ENCODE measurements around the gene TEX29.

TEX29 gene

GRCh38 chr13:111287201-111287600 lies 33.2 kb upstream of the TEX29 start:
- no peak for DNase-seq
- in situ Hi-C loops (cut with HindIII; ENCODE audit: low pct_ligation_motif_present, low pct_unique_long_range_greater_than_20kb, low sequenced_read_pairs) = no loop called here

- in situ Hi-C loops (cut with HindIII; ENCODE audit: low pct_ligation_motif_present, low pct_unique_long_range_greater_than_20kb, low sequenced_read_pairs) = no loop called here
- no peak for DNase-seq
Measured at GRCh38 chr13:111288276-111288675, 32.2 kb upstream of the TEX29 start.

GRCh38 chr13:111289251-111289650 lies 31.2 kb upstream of the TEX29 start:
- in situ Hi-C loops (cut with HindIII; ENCODE audit: low pct_ligation_motif_present, low pct_unique_long_range_greater_than_20kb, low sequenced_read_pairs) = no loop called here
- no peak for DNase-seq

- no peak for DNase-seq
- in situ Hi-C loops (cut with HindIII; ENCODE audit: low pct_ligation_motif_present, low pct_unique_long_range_greater_than_20kb, low sequenced_read_pairs) = no loop called here
Measured at GRCh38 chr13:111291908-111292307, 28.5 kb upstream of the TEX29 start.

GRCh38 chr13:111292710-111293485 lies 27.5 kb upstream of the TEX29 start:
- no peak for DNase-seq
- in situ Hi-C loops (cut with HindIII; ENCODE audit: low pct_ligation_motif_present, low pct_unique_long_range_greater_than_20kb, low sequenced_read_pairs) = no loop called here

- no peak for DNase-seq
- in situ Hi-C loops (cut with HindIII; ENCODE audit: low pct_ligation_motif_present, low pct_unique_long_range_greater_than_20kb, low sequenced_read_pairs) = no loop called here
Measured at GRCh38 chr13:111295886-111296285, 24.6 kb upstream of the TEX29 start.

- DNase-seq = no peak
- in situ Hi-C loops (cut with HindIII; ENCODE audit: low pct_ligation_motif_present, low pct_unique_long_range_greater_than_20kb, low sequenced_read_pairs) = no loop called here
Measured at GRCh38 chr13:111296417-111296816, 24.0 kb upstream of the TEX29 start.

- DNase-seq = no peak
- in situ Hi-C loops (cut with HindIII; ENCODE audit: low pct_ligation_motif_present, low pct_unique_long_range_greater_than_20kb, low sequenced_read_pairs) = no loop called here
Measured at GRCh38 chr13:111298214-111298975, 22.0 kb upstream of the TEX29 start.

- no peak for DNase-seq
- in situ Hi-C loops (cut with HindIII; ENCODE audit: low pct_ligation_motif_present, low pct_unique_long_range_greater_than_20kb, low sequenced_read_pairs) = no loop called here
Measured at GRCh38 chr13:111302045-111302726, 18.3 kb upstream of the TEX29 start.

GRCh38 chr13:111303559-111303958 lies 16.9 kb upstream of the TEX29 start:
- in situ Hi-C loops (cut with HindIII; ENCODE audit: low pct_ligation_motif_present, low pct_unique_long_range_greater_than_20kb, low sequenced_read_pairs) = no loop called here

GRCh38 chr13:111304041-111304544 lies 16.3 kb upstream of the TEX29 start:
- in situ Hi-C loops (cut with HindIII; ENCODE audit: low pct_ligation_motif_present, low pct_unique_long_range_greater_than_20kb, low sequenced_read_pairs) = no loop called here
- no peak for DNase-seq

More at GRCh38 chr13:111303559-111303958, 16.9 kb upstream of the TEX29 start:
- no peak for DNase-seq

GRCh38 chr13:111304603-111305289 lies 15.7 kb upstream of the TEX29 start:
- in situ Hi-C loops (cut with HindIII; ENCODE audit: low pct_ligation_motif_present, low pct_unique_long_range_greater_than_20kb, low sequenced_read_pairs) = no loop called here
- no peak for DNase-seq

GRCh38 chr13:111312944-111313590 lies 7.4 kb upstream of the TEX29 start:
- no peak for DNase-seq
- in situ Hi-C loops (cut with HindIII; ENCODE audit: low pct_ligation_motif_present, low pct_unique_long_range_greater_than_20kb, low sequenced_read_pairs) = no loop called here

- in situ Hi-C loops (cut with HindIII; ENCODE audit: low pct_ligation_motif_present, low pct_unique_long_range_greater_than_20kb, low sequenced_read_pairs) = no loop called here
- DNase-seq = no peak
Measured at GRCh38 chr13:111313911-111314425, 6.5 kb upstream of the TEX29 start.

GRCh38 chr13:111314852-111315251 lies 5.6 kb upstream of the TEX29 start:
- no peak for DNase-seq
- in situ Hi-C loops (cut with HindIII; ENCODE audit: low pct_ligation_motif_present, low pct_unique_long_range_greater_than_20kb, low sequenced_read_pairs) = no loop called here

GRCh38 chr13:111315347-111315995 lies 5.0 kb upstream of the TEX29 start:
- no peak for DNase-seq
- in situ Hi-C loops (cut with HindIII; ENCODE audit: low pct_ligation_motif_present, low pct_unique_long_range_greater_than_20kb, low sequenced_read_pairs) = no loop called here

- in situ Hi-C loops (cut with HindIII; ENCODE audit: low pct_ligation_motif_present, low pct_unique_long_range_greater_than_20kb, low sequenced_read_pairs) = no loop called here
- no peak for DNase-seq
Measured at GRCh38 chr13:111316161-111316730, 4.2 kb upstream of the TEX29 start.
